ENCODE measurements around the gene CCDC60.

CCDC60 gene

GRCh38 chr12:119334430-119335170, at the start of gene CCDC60:
Gene CCDC60 (plus strand): TSS chr12:119334729. CDS start chr12:119335177, 448 bp downstream.
- no peak for DNase-seq (ENCODE audit: low spot score)

GRCh38 chr12:119288576-119288975, 46.0 kb upstream of the CCDC60 start:
- DNase-seq (ENCODE audit: low spot score): no peak

GRCh38 chr12:119292893-119293630, 41.5 kb upstream of the CCDC60 start:
- no peak for DNase-seq (ENCODE audit: low spot score)

GRCh38 chr12:119294211-119294610, 40.3 kb upstream of the CCDC60 start:
- no peak for DNase-seq (ENCODE audit: low spot score)

- DNase-seq (ENCODE audit: low spot score): no peak
Observed at GRCh38 chr12:119296535-119296934, 38.0 kb upstream of the CCDC60 start.

- DNase-seq (ENCODE audit: low spot score): no peak
Observed at GRCh38 chr12:119299130-119299529, 35.4 kb upstream of the CCDC60 start.

- DNase-seq (ENCODE audit: low spot score): no peak
Observed at GRCh38 chr12:119301379-119301778, 33.1 kb upstream of the CCDC60 start.

- no peak for DNase-seq (ENCODE audit: low spot score)
Observed at GRCh38 chr12:119302451-119303080, 32.0 kb upstream of the CCDC60 start.

GRCh38 chr12:119306593-119306992, 27.9 kb upstream of the CCDC60 start:
- DNase-seq (ENCODE audit: low spot score): no peak

GRCh38 chr12:119307747-119308146, 26.8 kb upstream of the CCDC60 start:
- DNase-seq (ENCODE audit: low spot score): no peak

GRCh38 chr12:119308708-119309456, 25.6 kb upstream of the CCDC60 start:
- no peak for DNase-seq (ENCODE audit: low spot score)

GRCh38 chr12:119311878-119312277, 22.7 kb upstream of the CCDC60 start:
- DNase-seq (ENCODE audit: low spot score): no peak

- DNase-seq (ENCODE audit: low spot score): no peak
Observed at GRCh38 chr12:119312904-119313303, 21.6 kb upstream of the CCDC60 start.

- DNase-seq (ENCODE audit: low spot score): no peak
Observed at GRCh38 chr12:119314290-119314689, 20.2 kb upstream of the CCDC60 start.

GRCh38 chr12:119319638-119320037, 14.9 kb upstream of the CCDC60 start:
- no peak for DNase-seq (ENCODE audit: low spot score)

- no peak for DNase-seq (ENCODE audit: low spot score)
Observed at GRCh38 chr12:119320678-119321077, 13.9 kb upstream of the CCDC60 start.

- no peak for DNase-seq (ENCODE audit: low spot score)
Observed at GRCh38 chr12:119322301-119322723, 12.2 kb upstream of the CCDC60 start.

GRCh38 chr12:119325813-119326212, 8.7 kb upstream of the CCDC60 start:
- no peak for DNase-seq (ENCODE audit: low spot score)

GRCh38 chr12:119326341-119326740, 8.2 kb upstream of the CCDC60 start:
- DNase-seq (ENCODE audit: low spot score): no peak

GRCh38 chr12:119327471-119327870, 7.1 kb upstream of the CCDC60 start:
- no peak for DNase-seq (ENCODE audit: low spot score)

- peak; percentile 30 for DNase-seq (ENCODE audit: low spot score)
Observed at GRCh38 chr12:119328111-119328510, 6.4 kb upstream of the CCDC60 start.
